H1 (cell line): ENCODE measurements around the gene FAM120B. TPM values are rescaled to one million over a fixed set of nuclear protein-coding genes. Genes with fewer than 3 reads are reported as not detected.
A peak's percentile ranks its signal among the peaks of the same experiment; 100 is the strongest.

Source experiments
- CHD1 ChIP-seq: IDR thresholded peaks from 2 replicates; pipeline ENCODE4 v1.6.1; 2012; ENCODE audit warnings: low read depth, low read length, improper control_type of control experiment
- EGR1 ChIP-seq: IDR thresholded peaks from 2 replicates; pipeline ENCODE4 v1.6.1; 2011; ENCODE audit warnings: low read depth, low read length, borderline replicate concordance
- HDAC2 ChIP-seq, 2 experiments: fragments of 300-600 bp in 1 of 2; sonication (generic) in 1 of 2; IDR thresholded peaks; 2 replicates each; pipeline ENCODE4 v1.6.1; 2011 to 2012; ENCODE audit warnings: low read depth in 2 of 2, low read length in 2 of 2, mild to moderate bottlenecking in 2 of 2, moderate library complexity in 2 of 2, borderline replicate concordance in 1 of 2, inconsistent platforms in 1 of 2
- JUN ChIP-seq: IDR thresholded peaks from 2 replicates; pipeline ENCODE4 v1.6.1; 2011; ENCODE audit warnings: low read depth, mild to moderate bottlenecking, improper control_type of control experiment, low read length
- POU5F1 ChIP-seq: IDR thresholded peaks from 2 replicates; pipeline ENCODE4 v1.6.1; 2011; ENCODE audit warnings: low read depth, mild to moderate bottlenecking, low read length, moderate library complexity
- RNF2 ChIP-seq: fragments of 200-900, 300-1000 bp; sonication (generic); IDR thresholded peaks from 2 replicates; pipeline ENCODE4 v1.7.1; 2016; ENCODE audit warnings: borderline replicate concordance, low read depth, mild to moderate bottlenecking, antibody characterized with exemption, low read length; ENCODE audit not compliant: poor library complexity, severe bottlenecking; ENCODE audit errors: missing control alignments
- SAP30 ChIP-seq: fragments of 300-600 bp; sonication (generic); IDR thresholded peaks from 2 replicates; pipeline ENCODE4 v1.7.1; 2012; ENCODE audit warnings: low read length, moderate library complexity, mild to moderate bottlenecking, inconsistent platforms; ENCODE audit not compliant: insufficient read depth, insufficient replicate concordance
- polyA plus RNA-seq, 7 experiments: library from polyadenylated mRNA; depleted of rRNA in 3 of 7; stranded (reverse) in 5 of 7; unstranded in 2 of 7; fragments of >200 nt in 5 of 7; fragments of 200-250 nt in 2 of 7; gene quantifications; 1 replicate in 5 of 7; 2 replicates in 1 of 7; 4 replicates in 1 of 7; pipeline versions ENCODE4 v1.2.1 to v1.2.3, GENCODE V29; 2011 to 2013; ENCODE audit warnings: missing spikeins in 2 of 7, mixed read lengths in 2 of 7
- total RNA-seq: library from RNA; stranded (reverse); fragmentation: NEBNext Ultra II Directional; extraction: Animal tissue kit (Norgen Biotek cat#: 25700); gene quantifications from 2 replicates; pipeline ENCODE4 v1.2.1, GENCODE V29; 2021
- TF ChIP-seq, protein P1 (sequence below): fragments of 300-600 bp; sonication (generic); IDR thresholded peaks from 2 replicates; pipeline ENCODE4 v1.7.1; 2012; ENCODE audit warnings: low read length, moderate library complexity, mild to moderate bottlenecking, inconsistent platforms; ENCODE audit not compliant: insufficient replicate concordance

The FAM120B gene
- total and polyA plus RNA-seq, 2 of the 8 experiments (the other 6 are each of a cell fraction or from before 2014, with no cell fraction given), result 5.1 to 12.5 TPM

DNA sequence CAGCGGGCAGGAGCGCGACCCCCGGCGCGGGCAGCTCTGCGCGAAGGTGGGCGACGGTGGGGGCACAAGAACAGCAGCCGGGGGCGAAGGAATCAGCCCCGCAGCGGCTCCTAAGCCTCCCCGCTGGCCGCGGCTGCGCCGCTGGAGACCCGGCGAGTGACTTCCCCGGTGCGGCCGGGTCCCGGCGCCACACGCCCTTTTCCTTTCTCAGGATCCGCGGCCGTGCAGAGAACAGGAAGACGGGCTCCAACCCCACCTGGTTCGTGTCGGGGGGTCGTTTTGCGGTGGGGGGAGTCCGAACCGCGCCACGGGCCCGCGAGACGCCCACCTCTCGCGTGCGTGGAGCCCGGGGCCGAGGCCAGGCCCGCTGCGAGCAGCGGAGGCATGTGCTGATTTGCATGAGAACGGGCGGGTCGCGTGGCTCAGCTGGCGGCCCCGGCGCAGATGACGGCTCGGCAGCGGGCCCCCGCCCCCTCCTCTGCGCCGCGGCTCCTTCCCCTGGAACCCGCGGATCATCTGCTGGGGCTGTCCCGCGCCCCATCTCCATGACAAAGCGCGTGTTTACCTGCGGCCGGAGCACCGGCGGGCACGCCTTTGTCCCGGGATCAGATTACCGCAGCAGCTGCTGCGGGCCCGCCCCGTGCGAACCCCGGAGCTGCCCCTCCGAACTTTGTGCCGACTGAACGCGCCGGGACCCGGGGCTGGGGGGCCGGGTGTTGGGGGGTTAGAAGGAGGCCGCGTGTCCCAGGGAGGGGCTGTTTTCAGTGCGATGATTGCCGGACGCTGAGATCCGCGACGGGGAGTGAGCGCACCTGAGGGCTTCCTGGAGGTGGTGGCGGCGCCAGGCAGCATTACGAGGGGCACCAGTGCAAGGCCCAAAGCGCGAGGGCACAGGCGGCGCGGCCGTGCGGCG, 10.8 kb upstream of the FAM120B start (continued):
- TF ChIP-seq, protein P1, sequence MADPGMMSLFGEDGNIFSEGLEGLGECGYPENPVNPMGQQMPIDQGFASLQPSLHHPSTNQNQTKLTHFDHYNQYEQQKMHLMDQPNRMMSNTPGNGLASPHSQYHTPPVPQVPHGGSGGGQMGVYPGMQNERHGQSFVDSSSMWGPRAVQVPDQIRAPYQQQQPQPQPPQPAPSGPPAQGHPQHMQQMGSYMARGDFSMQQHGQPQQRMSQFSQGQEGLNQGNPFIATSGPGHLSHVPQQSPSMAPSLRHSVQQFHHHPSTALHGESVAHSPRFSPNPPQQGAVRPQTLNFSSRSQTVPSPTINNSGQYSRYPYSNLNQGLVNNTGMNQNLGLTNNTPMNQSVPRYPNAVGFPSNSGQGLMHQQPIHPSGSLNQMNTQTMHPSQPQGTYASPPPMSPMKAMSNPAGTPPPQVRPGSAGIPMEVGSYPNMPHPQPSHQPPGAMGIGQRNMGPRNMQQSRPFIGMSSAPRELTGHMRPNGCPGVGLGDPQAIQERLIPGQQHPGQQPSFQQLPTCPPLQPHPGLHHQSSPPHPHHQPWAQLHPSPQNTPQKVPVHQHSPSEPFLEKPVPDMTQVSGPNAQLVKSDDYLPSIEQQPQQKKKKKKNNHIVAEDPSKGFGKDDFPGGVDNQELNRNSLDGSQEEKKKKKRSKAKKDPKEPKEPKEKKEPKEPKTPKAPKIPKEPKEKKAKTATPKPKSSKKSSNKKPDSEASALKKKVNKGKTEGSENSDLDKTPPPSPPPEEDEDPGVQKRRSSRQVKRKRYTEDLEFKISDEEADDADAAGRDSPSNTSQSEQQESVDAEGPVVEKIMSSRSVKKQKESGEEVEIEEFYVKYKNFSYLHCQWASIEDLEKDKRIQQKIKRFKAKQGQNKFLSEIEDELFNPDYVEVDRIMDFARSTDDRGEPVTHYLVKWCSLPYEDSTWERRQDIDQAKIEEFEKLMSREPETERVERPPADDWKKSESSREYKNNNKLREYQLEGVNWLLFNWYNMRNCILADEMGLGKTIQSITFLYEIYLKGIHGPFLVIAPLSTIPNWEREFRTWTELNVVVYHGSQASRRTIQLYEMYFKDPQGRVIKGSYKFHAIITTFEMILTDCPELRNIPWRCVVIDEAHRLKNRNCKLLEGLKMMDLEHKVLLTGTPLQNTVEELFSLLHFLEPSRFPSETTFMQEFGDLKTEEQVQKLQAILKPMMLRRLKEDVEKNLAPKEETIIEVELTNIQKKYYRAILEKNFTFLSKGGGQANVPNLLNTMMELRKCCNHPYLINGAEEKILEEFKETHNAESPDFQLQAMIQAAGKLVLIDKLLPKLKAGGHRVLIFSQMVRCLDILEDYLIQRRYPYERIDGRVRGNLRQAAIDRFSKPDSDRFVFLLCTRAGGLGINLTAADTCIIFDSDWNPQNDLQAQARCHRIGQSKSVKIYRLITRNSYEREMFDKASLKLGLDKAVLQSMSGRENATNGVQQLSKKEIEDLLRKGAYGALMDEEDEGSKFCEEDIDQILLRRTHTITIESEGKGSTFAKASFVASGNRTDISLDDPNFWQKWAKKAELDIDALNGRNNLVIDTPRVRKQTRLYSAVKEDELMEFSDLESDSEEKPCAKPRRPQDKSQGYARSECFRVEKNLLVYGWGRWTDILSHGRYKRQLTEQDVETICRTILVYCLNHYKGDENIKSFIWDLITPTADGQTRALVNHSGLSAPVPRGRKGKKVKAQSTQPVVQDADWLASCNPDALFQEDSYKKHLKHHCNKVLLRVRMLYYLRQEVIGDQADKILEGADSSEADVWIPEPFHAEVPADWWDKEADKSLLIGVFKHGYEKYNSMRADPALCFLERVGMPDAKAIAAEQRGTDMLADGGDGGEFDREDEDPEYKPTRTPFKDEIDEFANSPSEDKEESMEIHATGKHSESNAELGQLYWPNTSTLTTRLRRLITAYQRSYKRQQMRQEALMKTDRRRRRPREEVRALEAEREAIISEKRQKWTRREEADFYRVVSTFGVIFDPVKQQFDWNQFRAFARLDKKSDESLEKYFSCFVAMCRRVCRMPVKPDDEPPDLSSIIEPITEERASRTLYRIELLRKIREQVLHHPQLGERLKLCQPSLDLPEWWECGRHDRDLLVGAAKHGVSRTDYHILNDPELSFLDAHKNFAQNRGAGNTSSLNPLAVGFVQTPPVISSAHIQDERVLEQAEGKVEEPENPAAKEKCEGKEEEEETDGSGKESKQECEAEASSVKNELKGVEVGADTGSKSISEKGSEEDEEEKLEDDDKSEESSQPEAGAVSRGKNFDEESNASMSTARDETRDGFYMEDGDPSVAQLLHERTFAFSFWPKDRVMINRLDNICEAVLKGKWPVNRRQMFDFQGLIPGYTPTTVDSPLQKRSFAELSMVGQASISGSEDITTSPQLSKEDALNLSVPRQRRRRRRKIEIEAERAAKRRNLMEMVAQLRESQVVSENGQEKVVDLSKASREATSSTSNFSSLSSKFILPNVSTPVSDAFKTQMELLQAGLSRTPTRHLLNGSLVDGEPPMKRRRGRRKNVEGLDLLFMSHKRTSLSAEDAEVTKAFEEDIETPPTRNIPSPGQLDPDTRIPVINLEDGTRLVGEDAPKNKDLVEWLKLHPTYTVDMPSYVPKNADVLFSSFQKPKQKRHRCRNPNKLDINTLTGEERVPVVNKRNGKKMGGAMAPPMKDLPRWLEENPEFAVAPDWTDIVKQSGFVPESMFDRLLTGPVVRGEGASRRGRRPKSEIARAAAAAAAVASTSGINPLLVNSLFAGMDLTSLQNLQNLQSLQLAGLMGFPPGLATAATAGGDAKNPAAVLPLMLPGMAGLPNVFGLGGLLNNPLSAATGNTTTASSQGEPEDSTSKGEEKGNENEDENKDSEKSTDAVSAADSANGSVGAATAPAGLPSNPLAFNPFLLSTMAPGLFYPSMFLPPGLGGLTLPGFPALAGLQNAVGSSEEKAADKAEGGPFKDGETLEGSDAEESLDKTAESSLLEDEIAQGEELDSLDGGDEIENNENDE, result no peak
- TF ChIP-seq CHD1 (no peak), POU5F1 (peak; percentile 70), EGR1 (no peak), RNF2 (peak; percentile 58), HDAC2 (IDR thresholded peaks at IDR 0.05; ENCODE audit: borderline replicate concordance in 1 of 2, low read depth in 2 of 2, low read length in 2 of 2) (peak; percentile 21 to 41; a peak in 2 of 4 replicates), SAP30 (no peak), JUN (no peak)
